ENCODE results near the gene AHNAK.
A peak's percentile ranks its signal among the peaks of the same experiment; 100 is the strongest.
"Not testable (repeated sequence)": the region's sequence is repeated elsewhere in the genome, so short reads cannot be mapped to it uniquely, and the experiment has no call there.

The AHNAK gene

GRCh38 chr11:62500650-62501030, 46.0 kb downstream of the AHNAK start:
- H3K4me3 ChIP-seq (ENCODE audit: low read depth, low read length) = no peak overlapping the region
- TF ChIP-seq, protein P1, sequence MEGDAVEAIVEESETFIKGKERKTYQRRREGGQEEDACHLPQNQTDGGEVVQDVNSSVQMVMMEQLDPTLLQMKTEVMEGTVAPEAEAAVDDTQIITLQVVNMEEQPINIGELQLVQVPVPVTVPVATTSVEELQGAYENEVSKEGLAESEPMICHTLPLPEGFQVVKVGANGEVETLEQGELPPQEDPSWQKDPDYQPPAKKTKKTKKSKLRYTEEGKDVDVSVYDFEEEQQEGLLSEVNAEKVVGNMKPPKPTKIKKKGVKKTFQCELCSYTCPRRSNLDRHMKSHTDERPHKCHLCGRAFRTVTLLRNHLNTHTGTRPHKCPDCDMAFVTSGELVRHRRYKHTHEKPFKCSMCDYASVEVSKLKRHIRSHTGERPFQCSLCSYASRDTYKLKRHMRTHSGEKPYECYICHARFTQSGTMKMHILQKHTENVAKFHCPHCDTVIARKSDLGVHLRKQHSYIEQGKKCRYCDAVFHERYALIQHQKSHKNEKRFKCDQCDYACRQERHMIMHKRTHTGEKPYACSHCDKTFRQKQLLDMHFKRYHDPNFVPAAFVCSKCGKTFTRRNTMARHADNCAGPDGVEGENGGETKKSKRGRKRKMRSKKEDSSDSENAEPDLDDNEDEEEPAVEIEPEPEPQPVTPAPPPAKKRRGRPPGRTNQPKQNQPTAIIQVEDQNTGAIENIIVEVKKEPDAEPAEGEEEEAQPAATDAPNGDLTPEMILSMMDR (IDR thresholded peaks at IDR 0.05; ENCODE audit: low read depth, low read length) = no peak

- TF ChIP-seq, protein P1 (IDR thresholded peaks at IDR 0.05; ENCODE audit: low read depth, low read length) = no peak
- H3K4me3 ChIP-seq (ENCODE audit: low read depth, low read length) = no peak overlapping the region
Observed at GRCh38 chr11:62499944-62500649, 46.5 kb downstream of the AHNAK start.

- not testable (repeated sequence) for H3K4me3 ChIP-seq (ENCODE audit: low read depth, low read length)
Observed at GRCh38 chr11:62499311-62499943, 47.2 kb downstream of the AHNAK start.

GRCh38 chr11:62498492-62499286, 47.9 kb downstream of the AHNAK start:
- H3K4me3 ChIP-seq (ENCODE audit: low read depth, low read length) = no peak overlapping the region
- TF ChIP-seq, protein P1 (IDR thresholded peaks at IDR 0.05; ENCODE audit: low read depth, low read length) = no peak

GRCh38 chr11:62498031-62498430, 48.6 kb downstream of the AHNAK start:
- no peak overlapping the region for H3K4me3 ChIP-seq (ENCODE audit: low read depth, low read length)
- TF ChIP-seq, protein P1 (IDR thresholded peaks at IDR 0.05; ENCODE audit: low read depth, low read length) = no peak

DNA sequence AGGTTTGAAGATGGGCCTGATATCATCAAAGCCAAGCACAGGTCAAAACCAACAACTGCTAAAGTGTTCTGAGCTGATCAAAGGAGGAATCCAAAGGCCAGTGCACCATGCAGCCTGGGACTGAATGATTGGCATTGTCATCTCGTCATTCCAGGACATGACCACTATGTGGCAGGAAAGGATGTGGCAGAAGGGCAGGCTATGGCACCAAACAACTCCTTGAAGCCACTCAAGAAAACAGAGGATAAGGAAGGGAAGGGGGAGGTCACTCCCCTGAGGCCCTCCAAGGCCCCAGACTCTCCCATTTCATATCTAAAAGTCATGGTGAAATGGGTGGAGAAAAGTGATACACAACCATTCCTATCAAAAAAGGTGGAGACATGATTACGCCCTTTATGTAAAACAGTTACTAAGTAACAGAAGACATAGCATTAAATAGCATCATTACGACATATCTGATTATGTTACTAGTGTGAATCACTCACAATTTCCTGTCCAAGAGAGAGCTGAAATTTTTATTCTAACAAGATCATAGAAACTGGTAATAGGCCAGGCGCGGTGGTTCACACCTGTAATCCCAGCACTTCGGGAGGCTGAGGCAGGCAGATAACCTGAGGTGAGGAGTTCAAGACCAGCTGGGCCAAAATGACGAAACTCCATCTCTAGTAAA, 49.3 kb downstream of the AHNAK start:
- H3K4me3 ChIP-seq (ENCODE audit: low read depth, low read length) = no peak overlapping the region
- TF ChIP-seq, protein P1 (IDR thresholded peaks at IDR 0.05; ENCODE audit: low read depth, low read length) = peak; percentile 21; the same call in 1 of the 2 replicates

DNA sequence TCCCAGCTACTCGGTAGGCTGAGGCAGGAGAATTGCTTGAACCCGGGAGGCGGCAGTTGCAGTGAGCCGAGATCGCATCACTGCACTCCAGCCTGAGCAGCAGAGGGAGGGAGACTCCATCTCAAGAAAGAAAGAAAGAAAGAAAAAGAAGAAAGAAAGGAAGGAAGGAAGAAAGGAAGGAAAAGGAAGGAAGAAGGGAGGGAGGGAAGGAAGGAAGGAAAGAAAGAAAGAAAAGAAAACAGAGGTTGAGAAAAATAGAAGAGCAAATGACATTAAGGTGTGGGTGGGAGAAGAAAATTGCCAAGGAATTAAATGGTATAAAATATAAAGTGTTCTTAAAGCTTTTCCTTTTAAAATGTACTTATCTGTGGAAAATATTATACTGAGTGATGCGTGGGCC, 49.9 kb downstream of the AHNAK start:
- TF ChIP-seq, protein P1 (IDR thresholded peaks at IDR 0.05; ENCODE audit: low read depth, low read length) = no peak
- H3K4me3 ChIP-seq (ENCODE audit: low read depth, low read length) = no peak overlapping the region
